Psoas muscle (tissue), 8 donors: ENCODE results near the gene MAN1A2. TPM values are rescaled to one million over a fixed set of nuclear protein-coding genes. Genes with fewer than 3 reads are reported as not detected.

Experiments used
- ATAC-seq, 4 donors: fragments of 200-7000 bp; cut with Tn5 transposase; one replicate each; pipeline ENCODE4 v1.9.1; 2020; ENCODE audit warnings: moderate library complexity in 3 of 4, mild to moderate bottlenecking in 2 of 4
- DNase-seq, 2 donors: peaks; one replicate each; pipeline ENCODE4 v3.0.0-alpha.2; 2020
- H3K27ac ChIP-seq: fragments of 200-600 bp; one replicate; pipeline ENCODE4 v1.8.0; 2022
- H3K27me3 ChIP-seq, 3 donors: fragments of 200-600 bp in 1 of 3; one replicate each; pipeline versions ENCODE4 v1.6.1 to v1.8.0; 2013 to 2022; ENCODE audit warnings: low read length in 2 of 3, mild to moderate bottlenecking in 2 of 3, moderate library complexity in 1 of 3; ENCODE audit not compliant: insufficient read depth in 3 of 3
- H3K36me3 ChIP-seq, 2 donors: fragments of 200-600 bp in 1 of 2; one replicate each; pipeline versions ENCODE4 v1.6.1 to v1.8.0; 2013 to 2022; ENCODE audit warnings: low read depth in 1 of 2, mild to moderate bottlenecking in 1 of 2, moderate library complexity in 1 of 2; ENCODE audit not compliant: insufficient read depth in 1 of 2
- H3K4me1 ChIP-seq: fragments of 200-600 bp; one replicate; pipeline ENCODE4 v1.8.0; 2022
- H3K4me3 ChIP-seq: fragments of 200-600 bp; one replicate; pipeline ENCODE4 v1.8.0; 2022; ENCODE audit warnings: mild to moderate bottlenecking
- H3K9me3 ChIP-seq: fragments of 200-600 bp; one replicate; pipeline ENCODE4 v1.8.0; 2022
- CTCF ChIP-seq: fragments of 200-600 bp; IDR thresholded peaks from one replicate; pipeline ENCODE4 v1.8.0; 2022; ENCODE audit warnings: antibody characterized with exemption
- WGBS, 3 donors: extraction: QIAGEN DNeasy Blood & Tissue Kit; methylation state at CpG; one replicate each; pipeline versions ENCODE4 v1.1.6 to v1.1.7; 2013; 5-methylcytosine and 5-hydroxymethylcytosine counted together
- intact Hi-C, 2 donors: fragments of 100-400 bp; cut with DNase I; formaldehyde crosslinking; loops; one replicate each; pipeline versions ENCODE4 v1.11.0 to v1.14.2; 2022
- polyA plus RNA-seq, 3 donors: library from polyadenylated mRNA; stranded (reverse); fragments of 200-250 nt; gene quantifications; one replicate each; pipeline ENCODE4 v1.2.3, GENCODE V29; 2013
- total RNA-seq, 4 donors: library from RNA; stranded (reverse); fragmentation: NEBNext Ultra II Directional in 2 of 4; extraction: Animal tissue kit (Norgen Biotek cat#: 25700) in 2 of 4; gene quantifications; one replicate each; pipeline versions ENCODE4 v1.2.1 to v1.2.4, GENCODE V29; 2021 to 2023
- donor health status: healthy with polysubstance abuse.
- donor health status: DM: no; HTN: no; CAD: no; lungs with moderate emphysema.
- donor health status: Bipolar disorder and iron deficiency.
- donor health status: healthy.
- donor health status: DM: yes; HTN: yes; CAD: no.
- donor health status: DM: no; HTN: no; CAD: no.
- donor health status: DM: no; HTN: no; CAD: no.
- donor health status: DM: yes; HTN: yes; CAD: no.

Gene MAN1A2
- total and polyA plus RNA-seq, 7 donors, result 4.0 to 35.0 (median 19.8) TPM

- intact Hi-C loops, result no loop called here
- H3K27ac ChIP-seq, result no peak overlapping the region
- H3K4me1 ChIP-seq, result peaks cover 5% of the 10 kb centered on the region
- peak overlapping the region; percentile 71 for H3K4me3 ChIP-seq
- H3K27me3 ChIP-seq, result no peaks in the 10 kb centered on the region
- no peaks in the 10 kb centered on the region for H3K36me3 ChIP-seq
- DNase-seq (no peak), ATAC-seq (no peak)
- no peaks in the 10 kb centered on the region for H3K9me3 ChIP-seq
- TF ChIP-seq CTCF, result no peak
These were observed 3.3 kb downstream of the MAN1A2 start for GRCh38 chr1:117370509-117370908.

GRCh38 chr1:117371441-117372151, 4.3 kb downstream of the MAN1A2 start:
- no peak overlapping the region for H3K4me3 ChIP-seq
- no peak overlapping the region for H3K27ac ChIP-seq
- no peaks in the 10 kb centered on the region for H3K36me3 ChIP-seq
- ATAC-seq (no peak), DNase-seq (no peak)
- TF ChIP-seq CTCF, result no peak
- WGBS, 3 donors, result 79 to 88% (median 80%) methylated on average over 4 of the region's 4 CpGs
- no peaks in the 10 kb centered on the region for H3K4me1 ChIP-seq
- intact Hi-C loops, result no loop called here
- H3K27me3 ChIP-seq, result no peaks in the 10 kb centered on the region
- H3K9me3 ChIP-seq, result no peaks in the 10 kb centered on the region

- TF ChIP-seq CTCF, result no peak
- Histone ChIP-seq H3K4me1 (no peaks in the 10 kb centered on the region), H3K27me3 (no peaks in the 10 kb centered on the region), H3K9me3 (no peaks in the 10 kb centered on the region), H3K4me3 (no peak overlapping the region), H3K36me3 (no peaks in the 10 kb centered on the region), H3K27ac (no peak overlapping the region)
- 93 to 96% (median 94%) methylated on average over 5 of the region's 5 CpGs for WGBS, 3 donors
- intact Hi-C loops, result no loop called here
- DNase-seq, result no peak
- no peak for ATAC-seq
These were observed 5.7 kb downstream of the MAN1A2 start for GRCh38 chr1:117372863-117373412.

GRCh38 chr1:117373932-117374331, 6.7 kb downstream of the MAN1A2 start:
- 53 to 59% (median 56%) methylated on average over 4 of the region's 4 CpGs for WGBS, 3 donors
- no peak for TF ChIP-seq CTCF
- no peaks in the 10 kb centered on the region for H3K36me3 ChIP-seq
- no peaks in the 10 kb centered on the region for H3K9me3 ChIP-seq
- intact Hi-C loops, result no loop called here
- no peaks in the 10 kb centered on the region for H3K27me3 ChIP-seq
- no peak overlapping the region for H3K27ac ChIP-seq
- no peak overlapping the region for H3K4me3 ChIP-seq
- no peak for DNase-seq
- no peaks in the 10 kb centered on the region for H3K4me1 ChIP-seq
- ATAC-seq, result no peak

- WGBS, 3 donors, result 86 to 94% (median 88%) methylated on average over 1 of the region's 1 CpG
- no peak for TF ChIP-seq CTCF
- Histone ChIP-seq H3K27me3 (no peaks in the 10 kb centered on the region), H3K4me1 (no peaks in the 10 kb centered on the region), H3K9me3 (no peaks in the 10 kb centered on the region), H3K27ac (no peak overlapping the region), H3K36me3 (no peaks in the 10 kb centered on the region), H3K4me3 (no peak overlapping the region)
- no peak for DNase-seq
- intact Hi-C loops, result no loop called here
- ATAC-seq, result no peak
These were observed 8.1 kb downstream of the MAN1A2 start for GRCh38 chr1:117375327-117375726.
